Esophagus muscularis mucosa (tissue), 4 donors: ENCODE measurements around the gene CFAP73. TPM values are rescaled to one million over a fixed set of nuclear protein-coding genes. Genes with fewer than 3 reads are reported as not detected.

Experiments
- DNase-seq: peaks from one replicate; pipeline ENCODE4 v3.0.0-alpha.2; 2017; ENCODE audit errors: extremely low spot score
- H3K27ac ChIP-seq, 4 donors: fragments of 200-600 bp; sonication (generic); replicated peaks in 1 of 4; 1 replicate in 3 of 4; 2 replicates in 1 of 4; pipeline ENCODE4 v1.5.1; 2016 to 2019; ENCODE audit warnings: mild to moderate bottlenecking in 1 of 4
- H3K27me3 ChIP-seq, 4 donors: fragments of 200-600 bp; sonication (generic); one replicate each; pipeline versions ENCODE4 v1.5.1 to v1.6.0; 2016 to 2019
- H3K36me3 ChIP-seq, 4 donors: fragments of 200-600 bp; sonication (generic); one replicate each; pipeline ENCODE4 v1.5.1; 2016 to 2019
- H3K4me1 ChIP-seq, 4 donors: fragments of 200-600 bp; sonication (generic); one replicate each; pipeline ENCODE4 v1.5.1; 2016 to 2019
- H3K4me3 ChIP-seq, 4 donors: fragments of 200-600 bp; sonication (generic); 1 replicate in 2 of 4; 2 replicates in 2 of 4; pipeline ENCODE4 v1.5.1; 2016 to 2019; ENCODE audit warnings: mild to moderate bottlenecking in 4 of 4, moderate library complexity in 1 of 4
- H3K9me3 ChIP-seq, 4 donors: fragments of 200-600 bp; sonication (generic); 1 replicate in 3 of 4; 2 replicates in 1 of 4; pipeline ENCODE4 v1.5.1; 2016 to 2019
- EP300 ChIP-seq: sonication (generic); formaldehyde crosslinking; IDR thresholded peaks from one replicate; pipeline ENCODE4 v1.6.1; 2017; ENCODE audit warnings: antibody characterized with exemption
- POLR2A ChIP-seq: fragments of 450-650 bp; IDR thresholded peaks from one replicate; pipeline ENCODE4 v1.6.1; 2017; ENCODE audit warnings: antibody characterized with exemption, moderate library complexity, mild to moderate bottlenecking, low read depth
- POLR2AphosphoS5 ChIP-seq, 2 donors: sonication (generic); formaldehyde crosslinking; IDR thresholded peaks; one replicate each; pipeline ENCODE4 v1.6.1; 2017; ENCODE audit warnings: antibody characterized with exemption in 2 of 2
- WGBS: methylation state at CpG from one replicate; pipeline ENCODE4 v1.1.5; 2018; 5-methylcytosine and 5-hydroxymethylcytosine counted together
- intact Hi-C: fragments of 100-400 bp; cut with DNase I; formaldehyde crosslinking; loops from one replicate; pipeline ENCODE4 v1.15.1; 2023
- total RNA-seq, 4 donors: library from RNA; depleted of rRNA; stranded (reverse); fragments of >200 nt; gene quantifications; one replicate each; pipeline versions ENCODE4 v1.1.0 to v1.2.1, GENCODE V29; 2016
- TF ChIP-seq, protein P1 (sequence below), 3 experiments: fragments of 200-600 bp in 2 of 3; fragments of 450-650 bp in 1 of 3; sonication (generic) in 2 of 3; IDR thresholded peaks; one replicate each; pipeline ENCODE4 v1.5.1; 2017 to 2019; ENCODE audit warnings: antibody characterized with exemption in 3 of 3, mild to moderate bottlenecking in 2 of 3, moderate library complexity in 1 of 3

CFAP73 gene
- total RNA-seq, 4 donors from 2014 or later = not detected

DNA sequence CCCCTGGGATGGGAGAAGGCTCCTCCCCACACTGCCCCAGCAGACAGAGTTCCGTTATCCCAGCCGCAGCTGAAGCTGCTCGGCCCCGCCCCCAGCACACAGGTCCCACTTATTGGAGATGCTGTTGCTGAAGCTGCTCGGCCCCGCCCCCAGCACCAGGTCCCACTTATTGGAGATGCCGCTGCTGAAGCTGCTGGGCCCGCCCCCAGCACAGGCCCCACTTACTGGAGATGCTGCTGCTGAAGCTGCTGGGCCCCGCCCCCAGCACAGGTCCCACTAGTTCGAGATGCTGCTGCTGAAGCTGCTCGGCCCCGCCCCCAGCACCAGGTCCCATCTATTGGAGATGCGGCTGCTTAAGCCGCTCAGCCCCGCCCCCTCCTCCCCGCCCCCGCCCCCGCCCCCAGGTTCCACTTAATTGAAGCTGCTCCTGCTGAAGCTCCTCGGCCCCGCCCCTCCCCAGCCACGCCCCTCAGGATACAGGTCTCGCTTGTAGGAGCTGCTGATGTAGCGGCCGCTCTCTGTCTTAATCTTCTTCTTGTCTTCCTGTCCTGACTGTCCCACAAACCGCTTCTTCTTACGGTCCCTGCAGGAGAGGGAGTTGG, 12.0 kb downstream of the CFAP73 start:
- intact Hi-C loops = no loop called here
- Histone ChIP-seq H3K4me1 (no peaks in the 10 kb centered on the region), H3K36me3 (peaks cover 77 to 94% (median 94%) of the 10 kb centered on the region in 4 donors), H3K4me3 (no peak overlapping the region), H3K27me3 (peaks cover 0 to 51% (median 0%) of the 10 kb centered on the region in 4 donors), H3K9me3 (no peaks in the 10 kb centered on the region), H3K27ac (no peak overlapping the region)
- DNase-seq = no peak
- 73% methylated on average over 10 of the region's 26 CpGs for WGBS
- TF ChIP-seq EP300 (no peak), POLR2A (no peak), POLR2AphosphoS5 (IDR thresholded peaks at IDR 0.05) (no peak)
- TF ChIP-seq, protein P1, sequence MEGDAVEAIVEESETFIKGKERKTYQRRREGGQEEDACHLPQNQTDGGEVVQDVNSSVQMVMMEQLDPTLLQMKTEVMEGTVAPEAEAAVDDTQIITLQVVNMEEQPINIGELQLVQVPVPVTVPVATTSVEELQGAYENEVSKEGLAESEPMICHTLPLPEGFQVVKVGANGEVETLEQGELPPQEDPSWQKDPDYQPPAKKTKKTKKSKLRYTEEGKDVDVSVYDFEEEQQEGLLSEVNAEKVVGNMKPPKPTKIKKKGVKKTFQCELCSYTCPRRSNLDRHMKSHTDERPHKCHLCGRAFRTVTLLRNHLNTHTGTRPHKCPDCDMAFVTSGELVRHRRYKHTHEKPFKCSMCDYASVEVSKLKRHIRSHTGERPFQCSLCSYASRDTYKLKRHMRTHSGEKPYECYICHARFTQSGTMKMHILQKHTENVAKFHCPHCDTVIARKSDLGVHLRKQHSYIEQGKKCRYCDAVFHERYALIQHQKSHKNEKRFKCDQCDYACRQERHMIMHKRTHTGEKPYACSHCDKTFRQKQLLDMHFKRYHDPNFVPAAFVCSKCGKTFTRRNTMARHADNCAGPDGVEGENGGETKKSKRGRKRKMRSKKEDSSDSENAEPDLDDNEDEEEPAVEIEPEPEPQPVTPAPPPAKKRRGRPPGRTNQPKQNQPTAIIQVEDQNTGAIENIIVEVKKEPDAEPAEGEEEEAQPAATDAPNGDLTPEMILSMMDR (IDR thresholded peaks at IDR 0.05) = no peak

DNA sequence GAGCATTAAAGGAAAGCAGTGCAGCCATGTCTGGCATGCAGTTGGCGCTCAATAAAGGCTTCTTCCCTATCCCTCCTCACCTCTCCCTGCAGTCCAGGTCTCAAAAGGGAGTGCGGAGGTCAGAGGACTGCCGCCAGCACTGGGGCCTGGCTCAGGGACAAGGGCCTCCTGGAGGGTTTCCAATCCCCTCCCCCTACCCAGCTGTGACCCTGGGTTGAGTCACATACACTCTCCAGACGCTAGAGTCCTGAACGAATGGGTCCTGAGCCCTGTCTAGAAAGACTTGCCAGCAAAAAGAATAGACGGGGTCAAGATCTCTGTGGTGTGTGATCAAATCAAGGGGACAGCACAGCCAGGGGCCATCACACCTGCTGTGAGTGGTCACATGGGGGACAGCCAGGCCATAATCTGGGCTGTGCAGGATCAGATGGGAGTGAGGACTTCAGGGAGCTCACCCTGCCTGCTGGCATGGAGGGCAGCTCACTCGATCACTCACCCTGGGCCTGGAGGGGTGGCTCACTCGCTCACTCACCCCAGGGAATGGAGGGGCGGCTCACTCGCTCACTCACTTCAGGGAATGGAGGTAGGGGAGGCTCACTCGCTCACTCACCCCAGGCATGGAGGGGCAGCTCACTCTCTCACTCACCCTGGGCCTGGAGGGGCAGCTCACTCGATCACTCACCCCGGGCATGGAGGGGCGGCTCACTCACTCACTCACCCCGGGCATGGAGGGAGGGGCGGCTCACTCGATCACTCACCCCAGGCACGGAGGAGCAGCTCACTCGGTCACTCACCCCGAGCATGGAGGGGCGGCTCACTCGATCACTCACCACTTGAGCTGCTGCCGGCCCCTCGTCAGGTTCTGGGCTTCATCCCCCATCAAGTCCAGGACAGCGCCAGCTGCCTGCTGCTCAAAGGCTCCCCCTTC, 12.8 kb downstream of the CFAP73 start:
- Histone ChIP-seq H3K27ac (no peak overlapping the region), H3K27me3 (peaks cover 0 to 44% (median 0%) of the 10 kb centered on the region in 4 donors), H3K4me3 (no peak overlapping the region), H3K36me3 (peaks cover 77 to 100% (median 100%) of the 10 kb centered on the region in 4 donors), H3K9me3 (no peaks in the 10 kb centered on the region), H3K4me1 (no peaks in the 10 kb centered on the region)
- 85% methylated on average over 19 of the region's 25 CpGs for WGBS
- intact Hi-C loops = no loop called here
- no peak for DNase-seq
- TF ChIP-seq EP300 (no peak), POLR2AphosphoS5 (IDR thresholded peaks at IDR 0.05) (no peak), POLR2A (no peak)
- TF ChIP-seq, protein P1 (IDR thresholded peaks at IDR 0.05) = no peak

DNA sequence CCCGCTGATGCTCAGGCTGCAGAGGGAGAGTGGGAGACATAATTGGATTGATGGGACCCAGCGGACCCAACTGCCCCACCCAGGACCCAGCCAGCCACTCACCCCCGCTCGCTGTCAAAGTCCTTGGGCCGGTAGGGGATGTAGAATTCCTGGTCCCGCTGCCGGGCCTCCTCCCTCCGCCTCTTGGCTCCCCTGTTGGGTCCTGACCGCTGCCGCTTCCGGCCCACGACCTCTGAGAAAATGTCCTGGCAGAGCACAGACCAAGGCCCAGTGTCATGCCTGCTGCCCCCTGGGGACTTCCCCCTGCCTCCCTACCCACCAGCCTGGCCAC, 13.5 kb downstream of the CFAP73 start:
- Histone ChIP-seq H3K27ac (no peak overlapping the region), H3K27me3 (peaks cover 0 to 43% (median 0%) of the 10 kb centered on the region in 4 donors), H3K4me1 (no peaks in the 10 kb centered on the region), H3K4me3 (no peak overlapping the region), H3K9me3 (no peaks in the 10 kb centered on the region), H3K36me3 (peaks cover 82 to 100% (median 100%) of the 10 kb centered on the region in 4 donors)
- DNase-seq = no peak
- TF ChIP-seq EP300 (no peak), POLR2A (no peak), POLR2AphosphoS5 (IDR thresholded peaks at IDR 0.05) (no peak)
- TF ChIP-seq, protein P1 (IDR thresholded peaks at IDR 0.05) = no peak
- 96% methylated on average over 12 of the region's 12 CpGs for WGBS
- intact Hi-C loops = no loop called here

DNA sequence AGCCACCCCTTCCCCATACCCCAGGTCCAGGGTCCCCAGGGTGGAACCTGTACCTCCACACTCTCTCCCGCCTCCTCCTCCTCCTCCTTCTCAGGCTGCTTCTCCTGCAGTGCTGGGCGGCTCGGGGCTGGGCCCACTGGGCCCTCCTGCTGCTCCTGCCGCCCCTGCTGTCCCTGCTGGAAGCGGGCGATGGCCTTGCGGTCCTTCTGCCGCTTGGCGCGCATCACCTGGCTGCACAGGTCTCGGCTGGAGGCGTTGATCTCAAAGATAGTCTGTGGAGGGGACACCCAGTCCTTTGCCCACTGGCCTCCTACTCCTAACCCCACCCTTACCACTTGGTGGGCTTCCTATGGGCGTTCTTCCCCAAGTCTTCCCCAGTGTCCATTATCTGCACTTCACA, 14.5 kb downstream of the CFAP73 start:
- H3K36me3 ChIP-seq = peaks cover 87 to 100% (median 100%) of the 10 kb centered on the region in 4 donors
- over 99% methylated on average over 11 of the region's 13 CpGs for WGBS

More for the DNA sequence above, 14.5 kb downstream of the CFAP73 start:
- H3K27me3 ChIP-seq = peaks cover 0 to 38% (median 0%) of the 10 kb centered on the region in 4 donors
- TF ChIP-seq POLR2A = no peak
- TF ChIP-seq EP300 = no peak
- TF ChIP-seq, protein P1 (IDR thresholded peaks at IDR 0.05) = no peak
- TF ChIP-seq POLR2AphosphoS5 (IDR thresholded peaks at IDR 0.05) = no peak
- H3K4me3 ChIP-seq = no peak overlapping the region
- intact Hi-C loops = no loop called here
- DNase-seq = no peak
- no peak overlapping the region for H3K27ac ChIP-seq
- H3K9me3 ChIP-seq = no peaks in the 10 kb centered on the region
- no peaks in the 10 kb centered on the region for H3K4me1 ChIP-seq
